Trophoblast cell (in vitro differentiated cells and primary cell): ENCODE data around the gene CASP3.
A peak's percentile ranks its signal among the peaks of the same experiment; 100 is the strongest.

Source experiments
- DNase-seq, 2 donors: peaks; one replicate each; pipeline ENCODE4 v3.0.0-alpha.2; 2016
- H2AFZ ChIP-seq: 2 replicates; pipeline ENCODE4 v1.6.1; 2013; ENCODE audit warnings: low read length, moderate library complexity, mild to moderate bottlenecking; ENCODE audit not compliant: insufficient read depth, poor library complexity
- H2AK5ac ChIP-seq: 2 replicates; pipeline ENCODE4 v1.6.1; 2013; ENCODE audit warnings: mild to moderate bottlenecking, low read length
- H2BK120ac ChIP-seq: 2 replicates; pipeline ENCODE4 v1.6.1; 2013; ENCODE audit warnings: low read length, mild to moderate bottlenecking, moderate library complexity; ENCODE audit not compliant: insufficient read depth, poor library complexity
- H2BK12ac ChIP-seq: 2 replicates; pipeline ENCODE4 v1.6.1; 2013; ENCODE audit warnings: mild to moderate bottlenecking, low read length, moderate library complexity
- H2BK5ac ChIP-seq: 2 replicates; pipeline ENCODE4 v1.6.1; 2013; ENCODE audit warnings: low read length, low read depth, moderate library complexity, mild to moderate bottlenecking; ENCODE audit not compliant: poor library complexity
- H3K14ac ChIP-seq: 2 replicates; pipeline ENCODE4 v1.6.1; 2013; ENCODE audit warnings: mild to moderate bottlenecking, low read length
- H3K18ac ChIP-seq: 2 replicates; pipeline ENCODE4 v1.6.1; 2013; ENCODE audit warnings: mild to moderate bottlenecking, low read length
- H3K23ac ChIP-seq: 2 replicates; pipeline ENCODE4 v1.6.1; 2013; ENCODE audit warnings: low read length
- H3K27ac ChIP-seq: 2 replicates; pipeline ENCODE4 v1.5.1; 2013; ENCODE audit warnings: low read depth, mild to moderate bottlenecking, inconsistent platforms, low read length, moderate library complexity
- H3K27me3 ChIP-seq: 2 replicates; pipeline ENCODE4 v1.6.1; 2013; ENCODE audit warnings: inconsistent platforms, mild to moderate bottlenecking, low read length, moderate library complexity; ENCODE audit not compliant: insufficient read depth
- H3K36me3 ChIP-seq, 2 experiments: 1 replicate in 1 of 2; 2 replicates in 1 of 2; pipeline ENCODE4 v1.6.1; 2013; ENCODE audit warnings: low read length in 2 of 2, mild to moderate bottlenecking in 2 of 2, moderate library complexity in 1 of 2; ENCODE audit not compliant: insufficient read depth in 2 of 2, control insufficient read depth in 1 of 2
- H3K4ac ChIP-seq: 2 replicates; pipeline ENCODE4 v1.6.1; 2013; ENCODE audit warnings: low read depth, mild to moderate bottlenecking, low read length, moderate library complexity
- H3K4me1 ChIP-seq, 2 experiments: 1 replicate in 1 of 2; 2 replicates in 1 of 2; pipeline ENCODE4 v1.6.1; 2013; ENCODE audit warnings: low read length in 2 of 2, mild to moderate bottlenecking in 2 of 2, moderate library complexity in 1 of 2; ENCODE audit not compliant: insufficient read depth in 2 of 2, control insufficient read depth in 1 of 2
- H3K4me2 ChIP-seq: 2 replicates; pipeline ENCODE4 v1.6.1; 2013; ENCODE audit warnings: inconsistent platforms, mild to moderate bottlenecking, low read length, moderate library complexity
- H3K4me3 ChIP-seq: 2 replicates; pipeline ENCODE4 v1.5.1; 2013; ENCODE audit warnings: mild to moderate bottlenecking, low read depth, low read length, inconsistent platforms
- H3K79me1 ChIP-seq: one replicate; pipeline ENCODE4 v1.6.1; 2013; ENCODE audit warnings: low read length
- H3K79me2 ChIP-seq: 2 replicates; pipeline ENCODE4 v1.6.1; 2013; ENCODE audit warnings: low read length, mild to moderate bottlenecking; ENCODE audit not compliant: control insufficient read depth, insufficient read depth, poor library complexity
- H3K9ac ChIP-seq: 2 replicates; pipeline ENCODE4 v1.6.1; 2013; ENCODE audit warnings: mild to moderate bottlenecking, low read length
- H3K9me3 ChIP-seq: 2 replicates; pipeline ENCODE4 v1.6.1; 2013; ENCODE audit warnings: low read depth, mild to moderate bottlenecking, control low read depth, inconsistent platforms, low read length; ENCODE audit not compliant: insufficient read depth
- H4K12ac ChIP-seq: 2 replicates; pipeline ENCODE4 v1.6.1; 2013; ENCODE audit warnings: low read depth, mild to moderate bottlenecking, low read length, moderate library complexity
- H4K8ac ChIP-seq: 2 replicates; pipeline ENCODE4 v1.6.1; 2013; ENCODE audit warnings: low read depth, mild to moderate bottlenecking, low read length, moderate library complexity
- H4K91ac ChIP-seq: one replicate; pipeline ENCODE4 v1.6.1; 2013; ENCODE audit warnings: low read depth, mild to moderate bottlenecking, low read length, moderate library complexity
- WGBS: extraction: QIAGEN DNeasy Blood & Tissue Kit; methylation state at CpG from one replicate; pipeline ENCODE4 v1.1.7; 2013; ENCODE audit warnings: missing lambda C conversion rate; ENCODE audit not compliant: insufficient read length, insufficient coverage; ENCODE audit errors: extremely low coverage; 5-methylcytosine and 5-hydroxymethylcytosine counted together

Gene CASP3

DNA sequence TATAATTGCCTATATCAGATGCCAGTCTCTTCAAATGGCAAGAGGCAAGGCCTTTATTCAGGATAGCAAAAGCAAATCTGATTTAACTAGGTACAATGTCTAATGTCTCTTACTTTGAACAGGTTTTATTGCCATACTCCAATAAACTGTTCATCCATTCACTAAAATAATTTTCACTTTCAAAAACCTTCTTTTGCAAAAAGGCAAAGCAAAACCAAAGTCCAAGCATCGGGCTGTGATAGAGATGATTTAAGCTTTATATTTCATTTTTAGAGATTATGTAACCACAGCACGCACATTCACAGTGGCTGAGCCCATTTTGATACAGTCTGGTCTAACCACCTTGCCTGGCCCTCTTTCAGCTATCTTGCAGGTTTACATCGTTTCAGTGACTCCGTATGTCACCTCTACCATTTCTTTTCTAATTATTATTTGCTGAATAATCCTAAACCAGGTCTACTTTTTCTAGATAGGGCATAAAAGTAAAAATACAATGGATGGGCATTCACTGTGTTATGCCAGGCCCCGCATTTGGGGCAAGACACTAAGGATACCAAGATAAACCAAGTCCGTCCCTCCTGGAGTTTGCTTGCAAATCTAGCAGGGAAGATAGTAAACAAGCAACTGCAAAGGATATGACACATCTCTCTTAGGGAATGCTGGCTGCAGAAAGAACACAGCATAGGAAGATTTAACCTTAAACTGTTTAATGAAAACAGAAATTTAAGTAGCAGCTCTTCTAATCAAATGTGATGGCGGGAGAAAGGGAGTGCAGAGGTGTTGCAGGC lies 1.8 kb downstream of the CASP3 start:
- no peak overlapping the region for H2BK5ac ChIP-seq
- no peak overlapping the region for H4K8ac ChIP-seq
- H2AFZ ChIP-seq = no peak overlapping the region
- no peak for DNase-seq
- H3K4me2 ChIP-seq = peak overlapping the region; percentile 71
- no peak overlapping the region for H3K4me3 ChIP-seq
- no peak overlapping the region for H3K9ac ChIP-seq
- peak overlapping the region; percentile 79 for H3K4ac ChIP-seq
- WGBS = no CpG with 5 or more reads among the region's 7 CpGs
- H3K27me3 ChIP-seq = no peaks in the 10 kb centered on the region
- H3K18ac ChIP-seq = no peak overlapping the region
- H4K91ac ChIP-seq = no peak overlapping the region
- no peak overlapping the region for H3K27ac ChIP-seq
- H3K79me2 ChIP-seq = peaks cover 19% of the 10 kb centered on the region
- no peak overlapping the region for H3K23ac ChIP-seq
- H4K12ac ChIP-seq = no peak overlapping the region
- no peak overlapping the region for H2BK12ac ChIP-seq
- no peaks in the 10 kb centered on the region for H3K36me3 ChIP-seq
- no peak overlapping the region for H2AK5ac ChIP-seq
- peaks cover 8 to 9% of the 10 kb centered on the region in 2 experiments for H3K4me1 ChIP-seq
- H2BK120ac ChIP-seq = no peak overlapping the region
- no peaks in the 10 kb centered on the region for H3K9me3 ChIP-seq
- no peak overlapping the region for H3K14ac ChIP-seq
- H3K79me1 ChIP-seq = peaks cover 15% of the 10 kb centered on the region

DNA sequence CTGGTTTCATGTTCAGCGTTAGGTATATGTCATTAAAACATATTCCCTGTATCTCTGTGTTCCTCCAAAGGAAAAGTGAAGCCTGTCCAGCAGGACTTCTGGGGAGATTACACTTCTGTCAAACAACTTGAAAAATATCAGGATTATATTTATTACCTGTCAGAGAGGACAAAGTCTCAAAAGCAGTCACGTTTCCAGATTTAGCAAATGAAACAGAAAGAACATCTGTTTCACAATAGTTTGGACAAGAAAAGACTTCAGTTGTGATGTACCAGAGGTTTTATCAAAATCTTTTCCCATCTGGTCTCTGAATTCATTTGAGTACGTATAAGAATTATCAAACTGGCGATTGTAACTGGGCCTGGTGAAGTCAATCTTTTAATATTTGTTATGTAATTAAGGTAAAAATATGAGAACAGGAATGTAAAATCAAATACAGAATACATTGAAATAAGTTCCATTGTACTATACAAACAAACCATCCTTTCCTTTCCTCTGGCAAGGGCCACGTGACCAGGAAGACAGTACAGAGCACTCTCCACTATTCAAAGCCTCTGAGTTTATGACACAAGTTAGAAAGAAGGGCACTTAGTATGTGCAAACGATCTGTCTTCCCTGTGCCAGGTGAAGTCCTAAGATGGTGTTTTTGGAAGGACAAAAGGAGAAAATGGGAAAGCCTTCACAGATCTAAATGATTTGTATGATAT lies 3.2 kb downstream of the CASP3 start:
- Histone ChIP-seq H4K8ac (no peak overlapping the region), H2AK5ac (no peak overlapping the region), H2AFZ (no peak overlapping the region), H3K36me3 (no peaks in the 10 kb centered on the region), H3K27ac (no peak overlapping the region), H3K27me3 (no peaks in the 10 kb centered on the region), H3K18ac (no peak overlapping the region), H3K4ac (no peak overlapping the region), H3K23ac (no peak overlapping the region), H2BK12ac (no peak overlapping the region), H2BK5ac (no peak overlapping the region), H3K79me2 (peaks cover 20% of the 10 kb centered on the region), H3K4me2 (no peak overlapping the region), H3K14ac (no peak overlapping the region), H3K4me3 (no peak overlapping the region), H2BK120ac (no peak overlapping the region), H4K12ac (no peak overlapping the region), H3K79me1 (peaks cover 15% of the 10 kb centered on the region), H4K91ac (no peak overlapping the region), H3K9me3 (no peaks in the 10 kb centered on the region), H3K4me1 (peaks cover 8 to 9% of the 10 kb centered on the region in 2 experiments), H3K9ac (no peak overlapping the region)
- no CpG with 5 or more reads among the region's 6 CpGs for WGBS
- DNase-seq = no peak

DNA sequence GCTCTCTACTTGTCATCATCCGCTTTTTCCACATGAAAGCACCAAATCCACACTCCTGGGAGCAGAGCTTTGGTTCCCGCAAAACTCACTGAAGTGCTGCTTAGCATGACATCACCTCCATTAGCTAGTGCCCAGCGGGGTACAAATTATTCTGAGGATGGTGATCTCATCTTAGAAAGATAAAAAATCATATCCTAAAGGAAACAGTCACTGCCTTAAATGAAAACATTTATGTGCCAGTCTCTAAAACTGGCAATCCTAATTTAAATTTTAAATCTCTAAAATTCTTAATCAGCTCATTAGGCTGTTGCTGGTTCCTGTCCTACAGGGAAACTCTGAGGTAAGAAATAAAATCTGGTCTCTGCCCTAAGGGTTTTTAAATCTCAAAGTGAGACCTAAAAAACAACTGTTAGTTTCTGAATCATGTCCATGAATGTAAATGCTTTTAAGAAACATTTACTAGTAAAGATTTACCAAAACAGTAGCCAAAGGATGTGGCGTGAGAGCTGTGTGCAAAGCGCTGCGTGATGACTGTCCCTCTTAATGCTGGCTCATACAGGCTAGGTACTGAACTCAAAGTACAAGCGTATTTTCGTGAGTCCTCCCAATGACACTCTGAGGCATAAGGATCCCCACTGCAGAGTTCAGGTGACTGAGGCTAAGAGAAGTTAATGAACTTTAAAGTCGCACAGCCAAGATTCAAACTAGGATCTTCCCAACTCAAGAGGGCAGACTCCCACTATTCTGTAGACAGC lies 4.5 kb downstream of the CASP3 start:
- WGBS = no CpG with 5 or more reads among the region's 9 CpGs
- Histone ChIP-seq H2BK12ac (no peak overlapping the region), H2BK5ac (no peak overlapping the region)

DNA sequence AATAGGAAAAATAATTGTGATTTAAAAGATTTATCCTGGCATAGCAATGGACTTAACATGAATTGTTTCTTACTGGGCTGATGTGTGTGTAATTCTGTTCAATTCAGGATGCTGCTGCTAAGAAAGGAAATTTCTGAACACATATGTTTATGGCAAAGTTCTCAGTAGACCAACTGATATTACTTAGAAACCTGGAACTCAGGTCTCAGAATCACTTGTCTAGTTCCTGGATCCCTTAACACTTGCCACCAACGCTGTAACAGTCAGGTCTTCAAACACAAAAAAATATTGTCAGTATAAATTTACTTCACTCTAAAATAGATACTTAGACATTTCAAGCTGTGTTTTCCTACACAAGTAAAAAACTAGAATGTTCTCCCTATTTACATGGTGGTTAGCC lies 5.5 kb downstream of the CASP3 start:
- Histone ChIP-seq H3K9ac (no peak overlapping the region), H3K79me2 (peaks cover 10% of the 10 kb centered on the region)

More for the DNA sequence above, 4.5 kb downstream of the CASP3 start:
- Histone ChIP-seq H4K12ac (no peak overlapping the region), H3K4me3 (no peak overlapping the region), H3K27ac (no peak overlapping the region), H4K91ac (no peak overlapping the region), H3K27me3 (no peaks in the 10 kb centered on the region), H3K79me1 (peaks cover 12% of the 10 kb centered on the region), H3K14ac (no peak overlapping the region), H2BK120ac (no peak overlapping the region), H3K79me2 (peaks cover 16% of the 10 kb centered on the region), H3K4ac (no peak overlapping the region), H3K36me3 (no peaks in the 10 kb centered on the region), H2AFZ (no peak overlapping the region), H4K8ac (no peak overlapping the region), H3K18ac (no peak overlapping the region), H3K4me2 (no peak overlapping the region), H3K9ac (no peak overlapping the region), H3K9me3 (no peaks in the 10 kb centered on the region), H3K4me1 (peaks cover 4% of the 10 kb centered on the region in 2 experiments), H3K23ac (no peak overlapping the region), H2AK5ac (no peak overlapping the region)
- DNase-seq = no peak

More for the DNA sequence above, 5.5 kb downstream of the CASP3 start:
- Histone ChIP-seq H4K91ac (no peak overlapping the region), H3K4me1 (peaks cover 4% of the 10 kb centered on the region in 2 experiments), H2BK120ac (no peak overlapping the region), H2AFZ (no peak overlapping the region), H3K23ac (no peak overlapping the region), H3K4me2 (no peak overlapping the region), H3K18ac (no peak overlapping the region), H3K4me3 (no peak overlapping the region), H3K36me3 (no peaks in the 10 kb centered on the region), H3K4ac (no peak overlapping the region), H2BK5ac (no peak overlapping the region), H3K9me3 (no peaks in the 10 kb centered on the region), H2AK5ac (no peak overlapping the region), H2BK12ac (no peak overlapping the region), H3K27me3 (no peaks in the 10 kb centered on the region), H3K27ac (no peak overlapping the region), H3K79me1 (peaks cover 5% of the 10 kb centered on the region), H4K12ac (no peak overlapping the region), H4K8ac (no peak overlapping the region), H3K14ac (no peak overlapping the region)
- WGBS = no CpG with 5 or more reads among the region's 1 CpG
- no peak for DNase-seq
